Osteoblast (primary cell): ENCODE results near the gene FA2H. TPM values are rescaled to one million over a fixed set of nuclear protein-coding genes. Genes with fewer than 3 reads are reported as not detected.

Source experiments
- DNase-seq: peaks from one replicate; pipeline ENCODE4 v3.0.0; 2011; ENCODE audit warnings: low spot score, mixed read lengths; ENCODE audit not compliant: insufficient read length; ENCODE audit errors: missing footprints
- H2AFZ ChIP-seq: 2 replicates; pipeline ENCODE4 v1.6.0; 2011; ENCODE audit warnings: mild to moderate bottlenecking, low read length
- H3K27ac ChIP-seq: 2 replicates; pipeline ENCODE4 v1.5.1; 2011; ENCODE audit warnings: mild to moderate bottlenecking, low read depth, low read length, moderate library complexity
- H3K27me3 ChIP-seq: 2 replicates; pipeline ENCODE4 v1.6.0; 2012; ENCODE audit warnings: mild to moderate bottlenecking, control low read depth, inconsistent platforms, low read length, moderate library complexity; ENCODE audit not compliant: insufficient read depth
- H3K36me3 ChIP-seq: 2 replicates; pipeline ENCODE4 v1.5.1; 2011; ENCODE audit warnings: mild to moderate bottlenecking, low read length, control low read depth, moderate library complexity; ENCODE audit not compliant: insufficient read depth
- H3K4me1 ChIP-seq: 2 replicates; pipeline ENCODE4 v1.5.1; 2011; ENCODE audit warnings: mild to moderate bottlenecking, low read length, control low read depth, moderate library complexity; ENCODE audit not compliant: insufficient read depth
- H3K4me2 ChIP-seq: 2 replicates; pipeline ENCODE4 v1.6.0; 2011; ENCODE audit warnings: mild to moderate bottlenecking, low read length; ENCODE audit not compliant: insufficient read depth
- H3K4me3 ChIP-seq: fragments of 200-600 bp; sonication (generic); 3 replicates; pipeline ENCODE4 v1.5.1; 2012; ENCODE audit warnings: mild to moderate bottlenecking, low read length, inconsistent platforms; ENCODE audit not compliant: insufficient read depth
- H3K79me2 ChIP-seq: 2 replicates; pipeline ENCODE4 v1.6.0; 2012; ENCODE audit warnings: mild to moderate bottlenecking, low read length, control low read depth, inconsistent platforms; ENCODE audit not compliant: insufficient read depth
- H3K9me3 ChIP-seq: 2 replicates; pipeline ENCODE4 v1.5.1; 2011; ENCODE audit warnings: low read depth, low read length, control low read depth
- H4K20me1 ChIP-seq: 2 replicates; pipeline ENCODE4 v1.6.0; 2012; ENCODE audit warnings: mild to moderate bottlenecking, low read length, control low read depth; ENCODE audit not compliant: insufficient read depth
- CTCF ChIP-seq: IDR thresholded peaks from 2 replicates; pipeline ENCODE4 v1.5.1; 2011; ENCODE audit warnings: mild to moderate bottlenecking, low read depth, low read length, moderate library complexity; ENCODE audit errors: extremely low read depth
- total RNA-seq: library from RNA; depleted of rRNA; stranded (reverse); fragments of >200 nt; gene quantifications from 2 replicates; pipeline ENCODE4 v1.2.3, GENCODE V29; 2012

FA2H gene
- total RNA-seq, 1 donor = not detected

GRCh38 chr16:74739275-74739674 is 35.3 kb downstream of the FA2H start:
- no peaks in the 10 kb centered on the region for H3K79me2 ChIP-seq
- DNase-seq = no peak
- H3K27ac ChIP-seq = no peak overlapping the region
- H3K4me3 ChIP-seq = no peak overlapping the region
- TF ChIP-seq CTCF = no peak
- H3K9me3 ChIP-seq = no peaks in the 10 kb centered on the region
- no peaks in the 10 kb centered on the region for H3K27me3 ChIP-seq
- H3K36me3 ChIP-seq = no peaks in the 10 kb centered on the region
- H2AFZ ChIP-seq = no peak overlapping the region
- H3K4me2 ChIP-seq = no peak overlapping the region
- H4K20me1 ChIP-seq = no peaks in the 10 kb centered on the region
- peaks cover 28% of the 10 kb centered on the region for H3K4me1 ChIP-seq

DNA sequence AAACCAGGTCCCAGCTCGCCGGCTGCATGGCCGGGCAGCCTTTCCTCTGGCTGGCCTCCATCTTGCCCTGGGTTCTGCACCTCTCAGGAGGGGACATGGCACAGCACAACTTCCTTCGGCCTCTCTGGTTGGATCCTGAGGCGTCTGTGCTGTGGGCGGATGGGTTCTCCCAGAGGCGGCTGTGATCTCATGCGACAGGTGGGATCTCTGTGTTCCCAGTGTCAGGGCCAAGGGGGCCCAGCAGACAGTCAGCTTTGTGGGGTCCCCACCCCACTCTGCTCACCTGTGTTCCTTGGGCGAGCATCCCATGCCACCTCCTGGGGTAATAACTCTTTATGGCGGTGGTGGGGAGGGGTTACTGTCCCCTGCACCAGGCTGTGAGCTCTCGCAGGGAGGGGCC is 35.8 kb downstream of the FA2H start:
- DNase-seq = no peak
- no peaks in the 10 kb centered on the region for H3K79me2 ChIP-seq
- no peaks in the 10 kb centered on the region for H3K36me3 ChIP-seq
- H4K20me1 ChIP-seq = no peaks in the 10 kb centered on the region
- peaks cover 23% of the 10 kb centered on the region for H3K4me1 ChIP-seq
- no peak for TF ChIP-seq CTCF
- H3K4me3 ChIP-seq = no peak overlapping the region
- H2AFZ ChIP-seq = no peak overlapping the region
- H3K9me3 ChIP-seq = no peaks in the 10 kb centered on the region
- H3K4me2 ChIP-seq = no peak overlapping the region
- H3K27me3 ChIP-seq = no peaks in the 10 kb centered on the region
- no peak overlapping the region for H3K27ac ChIP-seq

DNA sequence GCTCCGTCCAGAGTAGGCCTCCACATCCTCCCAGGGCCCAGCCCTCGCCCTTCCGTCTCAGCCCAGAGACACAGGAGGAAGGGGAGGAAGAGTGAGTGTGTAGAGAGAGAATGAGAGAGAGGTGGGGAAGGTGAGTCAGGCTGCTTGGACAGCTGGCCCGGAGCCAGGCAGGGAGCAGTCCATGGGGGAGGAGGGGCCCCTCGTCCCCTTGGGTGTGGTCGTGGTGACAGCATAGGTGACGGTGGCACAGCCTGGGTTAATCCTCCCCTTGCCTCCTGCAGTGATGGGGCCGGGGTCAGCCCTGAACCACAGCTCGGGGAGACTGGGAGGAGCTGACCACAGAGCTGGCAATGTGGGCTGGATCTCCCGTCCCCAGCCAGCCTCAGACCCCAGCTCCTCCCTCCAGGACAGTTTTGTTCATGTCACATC is 36.5 kb downstream of the FA2H start:
- peak; percentile 68 for DNase-seq
- Histone ChIP-seq H3K27ac (no peak overlapping the region), H3K79me2 (no peaks in the 10 kb centered on the region), H2AFZ (no peak overlapping the region), H3K4me2 (no peak overlapping the region), H3K4me3 (no peak overlapping the region), H4K20me1 (no peaks in the 10 kb centered on the region), H3K4me1 (peaks cover 16% of the 10 kb centered on the region), H3K9me3 (no peaks in the 10 kb centered on the region), H3K36me3 (no peaks in the 10 kb centered on the region), H3K27me3 (no peaks in the 10 kb centered on the region)
- no peak for TF ChIP-seq CTCF

GRCh38 chr16:74737521-74737920 is 37.1 kb downstream of the FA2H start:
- H3K4me2 ChIP-seq = no peak overlapping the region
- no peaks in the 10 kb centered on the region for H3K36me3 ChIP-seq
- no peaks in the 10 kb centered on the region for H3K27me3 ChIP-seq
- H4K20me1 ChIP-seq = no peaks in the 10 kb centered on the region
- no peak overlapping the region for H3K4me3 ChIP-seq
- no peaks in the 10 kb centered on the region for H3K79me2 ChIP-seq
- H3K4me1 ChIP-seq = peaks cover 13% of the 10 kb centered on the region
- no peak for DNase-seq
- no peak overlapping the region for H2AFZ ChIP-seq
- no peaks in the 10 kb centered on the region for H3K9me3 ChIP-seq
- no peak for TF ChIP-seq CTCF
- no peak overlapping the region for H3K27ac ChIP-seq
